AML-193 (cell line): ENCODE measurements around the gene PRR33.
"Not testable (repeated sequence)": the region's sequence is repeated elsewhere in the genome, so short reads cannot be mapped to it uniquely, and the experiment has no call there.

ENCODE experiments used
- DNase-seq, 2 experiments: peaks; one replicate each; lab custom pipeline; 2025; lab: John Stamatoyannopoulos, UW

PRR33 gene

DNA sequence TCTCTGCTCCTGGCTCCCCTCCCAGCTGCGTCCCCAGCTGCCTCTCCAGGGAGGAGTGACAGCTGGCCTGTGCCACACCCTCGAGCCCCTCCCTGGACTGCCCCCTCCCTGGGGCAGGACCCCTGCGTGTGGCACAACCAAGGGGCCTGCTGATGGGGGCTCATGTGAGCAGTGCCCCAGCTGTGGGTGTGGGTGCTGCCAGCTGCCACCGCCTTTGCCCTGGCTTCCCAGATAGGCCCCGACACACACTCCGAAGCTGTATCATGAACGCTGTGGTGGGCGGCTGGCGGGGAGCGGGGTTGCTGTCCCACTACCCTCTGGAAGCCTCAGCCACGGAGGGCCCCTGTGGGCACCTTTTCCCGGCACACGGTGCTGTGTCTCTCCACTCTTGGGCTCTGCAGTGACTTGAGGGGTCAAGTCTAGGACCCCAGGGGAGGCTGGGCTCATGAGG lies 15.8 kb downstream of the PRR33 start:
- DNase-seq, result not testable (repeated sequence)

DNA sequence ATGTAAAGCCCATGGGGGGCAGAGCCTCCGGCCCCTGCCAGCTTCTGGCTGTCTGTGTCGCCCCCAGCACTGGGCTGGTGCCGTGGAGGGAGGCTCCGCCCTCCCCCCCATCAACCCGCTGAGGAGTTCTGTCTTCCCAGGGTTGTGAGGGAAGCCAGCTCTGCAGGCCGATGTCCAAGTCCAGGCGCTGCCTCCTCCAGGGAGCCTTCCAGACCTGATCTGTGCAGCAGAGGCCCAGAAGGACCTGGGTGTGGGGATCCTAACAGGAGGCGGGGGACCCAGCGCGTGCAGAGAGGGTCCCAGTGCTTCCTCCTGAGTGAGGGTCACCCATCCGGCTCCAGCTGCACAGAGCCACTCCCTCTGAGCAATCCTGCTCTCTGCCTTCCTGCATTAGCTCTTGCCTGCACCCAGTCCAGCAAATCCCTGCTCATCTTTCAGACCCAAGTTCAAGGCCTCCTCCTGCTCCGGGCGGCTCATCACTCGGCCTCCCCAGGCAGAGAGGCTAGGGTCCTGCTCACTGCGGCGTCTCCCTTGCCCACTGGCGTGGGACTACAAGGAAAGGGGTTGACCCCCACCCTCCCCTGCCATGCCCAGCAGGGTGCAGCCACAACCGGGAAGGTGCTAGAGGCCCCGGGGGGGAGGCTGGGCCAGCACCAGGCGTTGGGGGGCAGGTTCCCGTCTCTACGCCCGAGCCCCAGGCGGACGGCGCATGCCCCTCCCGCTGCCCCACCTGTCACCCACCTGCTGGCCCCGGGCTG lies 16.4 kb downstream of the PRR33 start:
- no peak for DNase-seq

- DNase-seq, result not testable (repeated sequence)
These were observed 17.1 kb downstream of the PRR33 start for GRCh38 chr11:1874441-1875092.

GRCh38 chr11:1873813-1874150 lies 17.9 kb downstream of the PRR33 start:
- DNase-seq, result not testable (repeated sequence)

- no peak for DNase-seq
These were observed 18.5 kb downstream of the PRR33 start for GRCh38 chr11:1873048-1873812.

DNA sequence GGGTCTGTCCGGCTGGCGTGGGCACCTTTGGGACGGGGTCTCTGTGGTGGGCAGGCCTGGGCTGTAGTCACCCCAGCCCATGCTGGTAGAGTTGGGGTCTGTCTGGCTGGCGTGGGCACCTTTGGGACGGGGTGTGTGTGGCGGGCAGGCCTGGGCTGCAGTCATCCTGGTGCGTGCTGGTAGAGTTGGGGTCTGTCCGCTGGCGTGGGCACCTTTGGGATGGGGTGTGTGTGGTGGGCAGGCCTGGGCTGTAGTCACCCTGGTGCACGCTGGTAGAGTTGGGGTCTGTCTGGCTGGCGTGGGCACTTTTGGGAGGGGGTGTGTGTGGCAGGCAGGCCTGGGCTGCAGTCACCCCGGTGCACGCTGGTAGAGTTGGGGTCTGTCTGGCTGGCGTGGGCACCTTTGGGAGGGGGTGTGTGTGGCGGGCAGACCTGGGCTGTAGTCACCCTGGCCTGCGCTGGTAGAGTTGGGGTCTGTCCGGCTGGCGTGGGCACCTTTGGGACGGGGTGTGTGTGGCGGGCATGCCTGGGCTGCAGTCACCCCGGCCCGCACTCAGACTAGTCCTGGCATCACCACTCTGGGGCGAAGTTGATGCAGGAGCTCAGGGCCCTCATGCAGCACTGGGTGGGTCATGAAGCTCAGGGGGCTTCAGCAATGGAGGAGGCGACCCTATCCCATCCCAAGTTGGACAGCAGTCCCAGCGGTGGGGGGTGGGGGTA lies 19.3 kb downstream of the PRR33 start:
- DNase-seq, result no peak

DNA sequence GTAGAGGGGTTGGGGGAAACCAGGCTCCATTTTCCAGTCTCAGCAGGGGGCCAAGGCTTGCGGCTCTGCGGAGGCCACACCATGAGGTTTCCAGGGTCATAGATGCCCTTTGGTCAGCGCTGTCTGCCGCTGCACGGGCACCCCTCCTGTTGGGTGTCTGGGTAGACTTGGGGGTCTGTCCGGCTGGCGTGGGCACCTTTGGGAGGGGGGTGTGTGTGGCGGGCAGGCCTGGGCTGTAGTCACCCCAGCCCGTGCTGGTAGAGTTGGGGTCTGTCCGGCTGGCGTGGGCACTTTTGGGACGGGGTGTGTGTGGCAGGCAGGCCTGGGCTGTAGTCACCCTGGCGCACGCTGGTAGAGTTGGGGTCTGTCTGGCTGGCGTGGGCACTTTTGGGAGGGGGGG lies 20.2 kb downstream of the PRR33 start:
- no peak for DNase-seq

DNA sequence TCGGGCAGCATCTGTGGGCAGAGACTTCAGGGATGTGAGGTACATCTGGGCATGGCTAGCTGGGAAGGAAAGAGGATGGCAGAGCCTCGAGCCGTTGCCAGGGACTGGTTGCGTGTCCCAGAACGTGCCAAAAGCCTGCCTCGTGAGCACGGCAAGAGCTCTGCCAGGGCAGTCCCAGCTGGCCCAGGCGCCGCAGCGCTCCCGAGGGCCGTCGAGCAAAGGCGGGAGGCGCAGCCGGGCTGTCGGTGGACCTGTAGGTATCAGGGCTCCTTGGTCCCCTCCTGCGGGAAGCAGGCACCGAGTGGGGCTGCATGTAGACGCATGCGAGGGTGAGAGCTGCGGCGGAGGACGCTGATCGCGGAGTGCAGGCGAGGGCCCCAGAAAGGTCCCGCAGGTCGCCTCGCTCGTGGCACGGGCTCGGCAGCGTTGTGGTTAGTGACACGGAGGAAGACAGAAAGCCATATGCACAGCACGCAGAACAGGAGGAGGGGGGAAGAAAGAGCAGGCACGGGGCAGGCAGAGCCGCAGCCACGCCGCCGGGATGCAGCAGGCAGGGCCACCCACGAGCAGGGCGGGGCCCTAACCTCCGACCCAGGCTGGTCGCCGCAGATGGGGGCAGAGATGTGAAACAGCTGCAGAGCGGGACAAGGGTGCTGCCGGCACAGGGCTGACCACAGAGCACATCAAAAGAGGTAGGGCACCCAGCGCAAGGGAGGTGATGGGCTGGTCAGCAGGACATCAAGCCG lies 20.8 kb downstream of the PRR33 start:
- DNase-seq, result no peak

DNA sequence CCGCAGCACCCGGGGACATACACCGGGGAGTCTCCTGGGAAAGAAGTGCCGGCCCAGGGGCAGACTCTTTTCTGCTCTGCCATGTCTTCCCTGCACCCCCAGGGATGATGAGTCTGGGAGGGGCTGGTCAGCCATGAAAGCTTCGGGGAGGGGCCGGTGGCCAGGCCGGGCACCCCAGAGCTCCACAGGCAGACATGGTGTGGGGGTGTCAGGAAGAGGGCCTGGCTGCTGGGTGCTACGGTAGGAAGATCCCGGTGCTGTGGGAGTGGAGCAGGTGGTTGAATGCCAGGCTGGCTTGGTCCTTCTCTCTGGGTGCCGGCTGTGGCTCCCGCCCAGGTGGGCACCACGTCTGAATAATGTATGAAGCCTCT lies 21.4 kb downstream of the PRR33 start:
- no peak for DNase-seq

GRCh38 chr11:1869427-1870325 lies 22.0 kb downstream of the PRR33 start:
- DNase-seq, result no peak

GRCh38 chr11:1868636-1869291 lies 22.9 kb downstream of the PRR33 start:
- DNase-seq, result no peak

DNA sequence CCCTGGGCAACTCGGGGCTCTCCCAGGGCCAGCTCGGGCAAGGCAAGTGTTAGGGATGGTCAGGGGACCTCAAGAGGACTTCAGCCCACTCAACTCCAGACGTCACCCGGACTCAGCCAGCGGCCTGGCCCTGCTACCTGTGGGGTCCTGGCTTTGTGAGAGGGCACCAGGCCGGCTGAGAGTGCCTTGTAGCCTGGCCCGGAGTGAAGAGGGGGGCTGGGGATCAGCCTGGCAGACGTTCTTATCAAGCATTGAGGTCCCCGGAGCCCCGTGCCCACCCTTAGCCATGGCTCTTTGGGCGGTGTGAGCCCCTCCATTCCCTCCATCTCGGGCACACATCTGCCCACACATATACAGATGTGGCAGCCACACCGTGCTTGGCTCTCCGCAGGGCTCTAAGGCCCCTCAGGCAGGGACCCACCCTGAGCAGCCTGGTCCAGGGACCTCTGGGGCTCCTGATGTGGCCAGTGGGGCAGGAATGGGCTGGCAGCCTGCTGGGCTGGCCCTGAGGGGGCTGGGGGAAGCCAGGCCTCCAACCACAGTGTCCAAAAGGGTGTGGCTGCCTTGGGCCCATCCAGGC lies 23.5 kb downstream of the PRR33 start:
- DNase-seq, result no peak

- DNase-seq, result no peak
These were observed 24.3 kb downstream of the PRR33 start for GRCh38 chr11:1867381-1867780.

- no peak for DNase-seq
These were observed 24.9 kb downstream of the PRR33 start for GRCh38 chr11:1866776-1867175.

DNA sequence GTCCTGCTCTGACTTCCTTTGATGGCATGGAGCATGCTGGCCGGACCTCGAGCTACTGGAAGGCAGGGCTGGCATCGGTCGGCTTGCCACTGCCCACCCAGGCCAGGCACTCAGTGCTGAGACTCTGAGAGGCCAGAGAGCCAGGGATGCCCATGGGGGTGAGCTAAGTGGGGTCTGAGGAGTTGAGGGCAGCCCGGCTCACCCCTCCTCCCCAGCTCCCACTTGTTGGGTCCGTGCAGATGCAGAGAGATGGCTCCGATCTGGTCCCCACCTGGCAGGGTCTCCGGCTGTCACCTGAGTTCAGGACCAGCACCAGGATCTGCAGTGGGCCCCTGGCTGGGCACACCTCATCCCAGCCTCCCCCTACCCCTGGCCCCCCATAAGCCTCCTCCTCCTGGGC lies 25.5 kb downstream of the PRR33 start:
- no peak for DNase-seq

- no peak for DNase-seq
These were observed 26.6 kb downstream of the PRR33 start for GRCh38 chr11:1864831-1865665.

GRCh38 chr11:1864231-1864630 lies 27.5 kb downstream of the PRR33 start:
- no peak for DNase-seq

GRCh38 chr11:1863352-1864216 lies 28.1 kb downstream of the PRR33 start:
- DNase-seq, result no peak
